ENCODE data around the gene SGMS1. TPM values are rescaled to one million over a fixed set of nuclear protein-coding genes. Genes with fewer than 3 reads are reported as not detected.

SGMS1 gene
- total and polyA plus RNA-seq, 4 experiments from 2014 or later, result 10.0 to 33.0 (median 20.3) TPM

- CTCF ChIA-PET (ENCODE audit: partially characterized antibody), result no interaction called here
- Mint-ChIP-seq H3K27me3 (no peaks in the 10 kb centered on the region), H3K27ac (peak overlapping the region in 3 of 7 donors; percentile 30 to 76 (median 65)), H3K4me3 (no peak overlapping the region), H3K4me1 (peaks cover 12 to 20% (median 17%) of the 10 kb centered on the region in 4 donors), H3K9me3 (peaks cover 0 to 6% (median 0%) of the 10 kb centered on the region in 8 donors), H3K36me3 (peaks cover 38 to 58% of the 10 kb centered on the region in 2 donors)
- POLR2A ChIA-PET (ENCODE audit: partially characterized antibody), result no interaction called here
- DNase-seq, result no peak
- Histone ChIP-seq H3K27me3 (ENCODE audit: insufficient read depth, low read length) (no peaks in the 10 kb centered on the region), H3K4me3 (ENCODE audit: low read length in 2 of 2) (no peak overlapping the region), H3K36me3 (ENCODE audit: insufficient read depth, low read length) (no peaks in the 10 kb centered on the region), H3K27ac (ENCODE audit: low read depth, low read length) (no peak overlapping the region), H3K9me3 (ENCODE audit: control insufficient read depth in 1 of 2, low read length in 2 of 2) (no peaks in the 10 kb centered on the region), H3K4me1 (ENCODE audit: insufficient read depth, low read length) (peaks cover 5% of the 10 kb centered on the region)
- intact Hi-C loops (cut with micrococcal nuclease), result no loop called here
Observed at GRCh38 chr10:50316695-50317648, 306.8 kb downstream of the SGMS1 start.

GRCh38 chr10:50316174-50316573, 307.6 kb downstream of the SGMS1 start:
- intact Hi-C loops (cut with micrococcal nuclease), result no loop called here
- POLR2A ChIA-PET (ENCODE audit: partially characterized antibody), result no interaction called here
- no peak for DNase-seq
- Histone ChIP-seq H3K27me3 (ENCODE audit: insufficient read depth, low read length) (no peaks in the 10 kb centered on the region), H3K27ac (ENCODE audit: low read depth, low read length) (no peak overlapping the region), H3K36me3 (ENCODE audit: insufficient read depth, low read length) (peaks cover 1% of the 10 kb centered on the region), H3K9me3 (ENCODE audit: control insufficient read depth in 1 of 2, low read length in 2 of 2) (no peaks in the 10 kb centered on the region), H3K4me3 (ENCODE audit: low read length in 2 of 2) (no peak overlapping the region), H3K4me1 (ENCODE audit: insufficient read depth, low read length) (peaks cover 5% of the 10 kb centered on the region)
- CTCF ChIA-PET (ENCODE audit: partially characterized antibody), result no interaction called here
- peaks cover 40 to 56% of the 10 kb centered on the region in 2 donors for H3K36me3 Mint-ChIP-seq
- peaks cover 0 to 6% (median 0%) of the 10 kb centered on the region in 8 donors for H3K9me3 Mint-ChIP-seq
- no peaks in the 10 kb centered on the region for H3K27me3 Mint-ChIP-seq
- no peak overlapping the region for H3K4me3 Mint-ChIP-seq
- H3K4me1 Mint-ChIP-seq, result peaks cover 12 to 19% (median 16%) of the 10 kb centered on the region in 4 donors
- peak overlapping the region in 1 of 7 donors; percentile 65 for H3K27ac Mint-ChIP-seq

- Mint-ChIP-seq H3K4me3 (no peak overlapping the region), H3K27me3 (no peaks in the 10 kb centered on the region), H3K4me1 (peaks cover 12 to 19% (median 15%) of the 10 kb centered on the region in 4 donors), H3K27ac (peak overlapping the region in 1 of 7 donors; percentile 67), H3K9me3 (peaks cover 0 to 6% (median 0%) of the 10 kb centered on the region in 8 donors), H3K36me3 (peaks cover 42 to 57% of the 10 kb centered on the region in 2 donors)
- intact Hi-C loops (cut with micrococcal nuclease), result no loop called here
- no peak overlapping the region for H3K27ac ChIP-seq (ENCODE audit: low read depth, low read length)
- H3K36me3 ChIP-seq (ENCODE audit: insufficient read depth, low read length), result peaks cover 8% of the 10 kb centered on the region
- H3K27me3 ChIP-seq (ENCODE audit: insufficient read depth, low read length), result no peaks in the 10 kb centered on the region
- DNase-seq, result no peak
- ChIA-PET POLR2A (ENCODE audit: partially characterized antibody) (interaction anchor here (1.1 kb wide), 1 partner anchor 307 kb away, joined by 4 read pairs; no protein-coding TSS in a partner anchor), CTCF (ENCODE audit: partially characterized antibody) (no interaction called here)
- no peak overlapping the region for H3K4me3 ChIP-seq (ENCODE audit: low read length in 2 of 2)
- H3K4me1 ChIP-seq (ENCODE audit: insufficient read depth, low read length), result peaks cover 5% of the 10 kb centered on the region
- H3K9me3 ChIP-seq (ENCODE audit: control insufficient read depth in 1 of 2, low read length in 2 of 2), result no peaks in the 10 kb centered on the region
Observed at GRCh38 chr10:50315424-50315823, 308.3 kb downstream of the SGMS1 start.

- peaks cover 5% of the 10 kb centered on the region for H3K4me1 ChIP-seq (ENCODE audit: insufficient read depth, low read length)
- Mint-ChIP-seq H3K4me3 (no peak overlapping the region), H3K27ac (peak overlapping the region in 2 of 7 donors; percentile 17 to 67), H3K9me3 (peaks cover 0 to 6% (median 0%) of the 10 kb centered on the region in 8 donors), H3K27me3 (no peaks in the 10 kb centered on the region), H3K36me3 (peaks cover 50 to 62% of the 10 kb centered on the region in 2 donors), H3K4me1 (peaks cover 12 to 19% (median 14%) of the 10 kb centered on the region in 4 donors)
- H3K27me3 ChIP-seq (ENCODE audit: insufficient read depth, low read length), result no peaks in the 10 kb centered on the region
- ChIA-PET CTCF (ENCODE audit: partially characterized antibody) (interaction anchor here (0.9 to 1.8 kb wide), 2 partner anchors 17 to 38 kb away, joined by 3 to 4 read pairs; no protein-coding TSS in a partner anchor), POLR2A (ENCODE audit: partially characterized antibody) (interaction anchor here (1.1 kb wide), 1 partner anchor 308 kb away, joined by 4 read pairs; no protein-coding TSS in a partner anchor)
- peaks cover 12% of the 10 kb centered on the region for H3K36me3 ChIP-seq (ENCODE audit: insufficient read depth, low read length)
- no peak overlapping the region for H3K27ac ChIP-seq (ENCODE audit: low read depth, low read length)
- no peaks in the 10 kb centered on the region for H3K9me3 ChIP-seq (ENCODE audit: control insufficient read depth in 1 of 2, low read length in 2 of 2)
- intact Hi-C loops (cut with micrococcal nuclease), result no loop called here
- no peak overlapping the region for H3K4me3 ChIP-seq (ENCODE audit: low read length in 2 of 2)
- DNase-seq, result no peak
Observed at GRCh38 chr10:50314169-50315071, 309.3 kb downstream of the SGMS1 start.

- peaks cover 12% of the 10 kb centered on the region for H3K36me3 ChIP-seq (ENCODE audit: insufficient read depth, low read length)
- peaks cover 9 to 19% (median 13%) of the 10 kb centered on the region in 4 donors for H3K4me1 Mint-ChIP-seq
- peaks cover 0 to 6% (median 0%) of the 10 kb centered on the region in 8 donors for H3K9me3 Mint-ChIP-seq
- H3K36me3 Mint-ChIP-seq, result peaks cover 55 to 59% of the 10 kb centered on the region in 2 donors
- intact Hi-C loops (cut with micrococcal nuclease), result no loop called here
- H3K4me1 ChIP-seq (ENCODE audit: insufficient read depth, low read length), result peaks cover 5% of the 10 kb centered on the region
- CTCF ChIA-PET (ENCODE audit: partially characterized antibody), result no interaction called here
- no peak overlapping the region for H3K4me3 ChIP-seq (ENCODE audit: low read length in 2 of 2)
- no peaks in the 10 kb centered on the region for H3K9me3 ChIP-seq (ENCODE audit: control insufficient read depth in 1 of 2, low read length in 2 of 2)
- H3K27me3 Mint-ChIP-seq, result no peaks in the 10 kb centered on the region
- H3K27ac ChIP-seq (ENCODE audit: low read depth, low read length), result no peak overlapping the region
- no peak for DNase-seq
- POLR2A ChIA-PET (ENCODE audit: partially characterized antibody), result interaction anchor here (0.8 kb wide), 1 partner anchor 13 kb away, joined by 5 read pairs; no protein-coding TSS in a partner anchor
- H3K27me3 ChIP-seq (ENCODE audit: insufficient read depth, low read length), result no peaks in the 10 kb centered on the region
- no peak overlapping the region for H3K4me3 Mint-ChIP-seq
- H3K27ac Mint-ChIP-seq, result no peak overlapping the region
Observed at GRCh38 chr10:50312464-50313437, 311.0 kb downstream of the SGMS1 start.

GRCh38 chr10:50310560-50311174, 313.1 kb downstream of the SGMS1 start:
- Histone ChIP-seq H3K4me3 (ENCODE audit: low read length in 2 of 2) (no peak overlapping the region), H3K27me3 (ENCODE audit: insufficient read depth, low read length) (no peaks in the 10 kb centered on the region), H3K4me1 (ENCODE audit: insufficient read depth, low read length) (no peaks in the 10 kb centered on the region), H3K36me3 (ENCODE audit: insufficient read depth, low read length) (peaks cover 17% of the 10 kb centered on the region), H3K27ac (ENCODE audit: low read depth, low read length) (no peak overlapping the region), H3K9me3 (ENCODE audit: control insufficient read depth in 1 of 2, low read length in 2 of 2) (no peaks in the 10 kb centered on the region)
- H3K36me3 Mint-ChIP-seq, result peaks cover 67 to 72% of the 10 kb centered on the region in 2 donors
- no peaks in the 10 kb centered on the region for H3K27me3 Mint-ChIP-seq
- H3K4me3 Mint-ChIP-seq, result no peak overlapping the region
- ChIA-PET CTCF (ENCODE audit: partially characterized antibody) (interaction anchor here (0.8 kb wide), 1 partner anchor 221 kb away, joined by 3 read pairs; no protein-coding TSS in a partner anchor), POLR2A (ENCODE audit: partially characterized antibody) (interaction anchor here (1.0 kb wide), 1 partner anchor 314 kb away, joined by 3 read pairs; no protein-coding TSS in a partner anchor)
- H3K4me1 Mint-ChIP-seq, result peaks cover 3 to 5% (median 5%) of the 10 kb centered on the region in 4 donors
- H3K27ac Mint-ChIP-seq, result peak overlapping the region in 1 of 7 donors; percentile 20
- no peak for DNase-seq
- peaks cover 0 to 6% (median 0%) of the 10 kb centered on the region in 8 donors for H3K9me3 Mint-ChIP-seq
- intact Hi-C loops (cut with micrococcal nuclease), result no loop called here

Data from CD4-positive, alpha-beta memory T cell (primary cell).